RWPE1 (cell line): ENCODE results near the gene ITPKB.

Source experiments
- CTCF ChIA-PET: fragments of 350-600 bp; sonication (Branson Sonifier 250); formaldehyde crosslinking; extraction: SDS; loops from one replicate; lab custom pipeline; 2021; lab: Yijun Ruan, JAX
- POLR2A ChIA-PET: fragments of 400-600 bp; formaldehyde crosslinking; extraction: SDS; loops from one replicate; lab custom pipeline; 2020; ENCODE audit warnings: antibody characterized with exemption; ENCODE audit not compliant: low non-redundant PET; lab: Yijun Ruan, JAX
- DNase-seq: peaks from one replicate; pipeline ENCODE4 v3.0.0; 2012; ENCODE audit warnings: low spot score
- H3K27ac ChIP-seq: fragments of 450-650 bp; 2 replicates; pipeline ENCODE4 v1.5.1; 2017
- TF ChIP-seq, protein P1 (sequence below): fragments of 450-650 bp; conservative IDR thresholded peaks from 2 replicates; pipeline ENCODE4 v1.5.1; 2017; ENCODE audit warnings: low read depth, mild to moderate bottlenecking

Gene ITPKB

DNA sequence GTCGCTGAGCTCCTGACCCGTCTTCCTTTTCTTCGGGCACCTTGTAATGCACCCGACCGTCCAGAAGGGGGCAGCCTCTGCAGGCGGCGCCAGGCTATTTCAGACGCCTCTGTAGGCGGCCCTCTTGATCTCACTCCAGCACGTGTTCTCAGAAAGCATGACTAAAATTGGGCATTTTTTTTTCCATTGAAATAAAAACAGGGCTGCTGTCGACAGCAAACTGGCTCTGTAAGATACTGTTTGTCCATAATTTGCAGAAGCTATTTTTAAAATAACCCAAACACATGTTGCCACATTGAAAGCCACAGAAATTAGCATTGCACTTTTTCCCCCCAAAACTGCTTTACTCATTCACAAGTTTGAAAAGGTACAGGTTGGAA lies 112.5 kb downstream of the ITPKB start:
- no peak overlapping the region for H3K27ac ChIP-seq
- CTCF ChIA-PET, result interaction anchor here (0.5 to 1.6 kb wide), 38 partner anchors 8 to 1232 kb away, joined by 3 to 29 read pairs (median 4); partner anchors contain the start of gene PARP1
- DNase-seq, result peak; percentile 72
- TF ChIP-seq, protein P1, sequence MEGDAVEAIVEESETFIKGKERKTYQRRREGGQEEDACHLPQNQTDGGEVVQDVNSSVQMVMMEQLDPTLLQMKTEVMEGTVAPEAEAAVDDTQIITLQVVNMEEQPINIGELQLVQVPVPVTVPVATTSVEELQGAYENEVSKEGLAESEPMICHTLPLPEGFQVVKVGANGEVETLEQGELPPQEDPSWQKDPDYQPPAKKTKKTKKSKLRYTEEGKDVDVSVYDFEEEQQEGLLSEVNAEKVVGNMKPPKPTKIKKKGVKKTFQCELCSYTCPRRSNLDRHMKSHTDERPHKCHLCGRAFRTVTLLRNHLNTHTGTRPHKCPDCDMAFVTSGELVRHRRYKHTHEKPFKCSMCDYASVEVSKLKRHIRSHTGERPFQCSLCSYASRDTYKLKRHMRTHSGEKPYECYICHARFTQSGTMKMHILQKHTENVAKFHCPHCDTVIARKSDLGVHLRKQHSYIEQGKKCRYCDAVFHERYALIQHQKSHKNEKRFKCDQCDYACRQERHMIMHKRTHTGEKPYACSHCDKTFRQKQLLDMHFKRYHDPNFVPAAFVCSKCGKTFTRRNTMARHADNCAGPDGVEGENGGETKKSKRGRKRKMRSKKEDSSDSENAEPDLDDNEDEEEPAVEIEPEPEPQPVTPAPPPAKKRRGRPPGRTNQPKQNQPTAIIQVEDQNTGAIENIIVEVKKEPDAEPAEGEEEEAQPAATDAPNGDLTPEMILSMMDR, result peak; percentile 91
- POLR2A ChIA-PET, result no interaction called here

DNA sequence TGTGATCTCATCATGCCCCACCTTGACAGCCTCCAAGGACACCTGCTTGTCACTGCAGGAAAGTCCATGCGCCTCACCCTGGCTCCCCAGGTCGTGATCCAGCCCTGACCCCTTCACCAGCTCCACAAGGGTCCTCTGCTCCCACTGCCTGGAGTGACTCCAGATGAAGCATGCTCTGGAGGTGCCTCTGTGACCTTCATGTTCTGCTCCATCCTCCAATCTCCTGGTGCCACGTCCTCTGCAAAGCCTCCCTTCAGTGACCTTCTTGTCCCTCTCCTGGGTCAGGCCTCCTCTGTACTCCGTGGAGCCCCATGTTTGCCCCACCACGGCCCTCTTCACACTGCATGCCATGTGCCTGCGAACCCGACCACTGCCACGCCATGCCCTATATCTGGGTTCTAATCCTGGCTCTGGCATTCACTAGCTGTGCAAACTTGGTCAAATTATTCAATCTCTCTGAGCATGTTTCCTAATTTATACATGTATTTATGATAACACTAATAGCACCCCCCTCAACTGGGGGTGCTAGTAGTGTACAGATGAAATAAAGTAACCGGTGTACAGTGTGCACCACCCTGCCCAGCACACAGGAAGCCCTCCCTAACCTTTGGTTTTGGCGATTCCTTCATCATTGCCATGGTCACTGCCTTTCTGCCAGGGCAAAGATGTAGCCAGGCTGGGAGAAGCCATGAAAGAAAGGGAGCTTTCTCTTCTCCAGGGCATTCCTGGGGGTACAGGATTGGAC lies 113.1 kb downstream of the ITPKB start:
- no peak for DNase-seq
- no peak overlapping the region for H3K27ac ChIP-seq
- TF ChIP-seq, protein P1, result no peak
- POLR2A ChIA-PET, result no interaction called here
- CTCF ChIA-PET, result interaction anchor here (0.5 to 2.2 kb wide), 33 partner anchors 8 to 1231 kb away, joined by 3 to 29 read pairs (median 5); partner anchors contain the start of gene PARP1

DNA sequence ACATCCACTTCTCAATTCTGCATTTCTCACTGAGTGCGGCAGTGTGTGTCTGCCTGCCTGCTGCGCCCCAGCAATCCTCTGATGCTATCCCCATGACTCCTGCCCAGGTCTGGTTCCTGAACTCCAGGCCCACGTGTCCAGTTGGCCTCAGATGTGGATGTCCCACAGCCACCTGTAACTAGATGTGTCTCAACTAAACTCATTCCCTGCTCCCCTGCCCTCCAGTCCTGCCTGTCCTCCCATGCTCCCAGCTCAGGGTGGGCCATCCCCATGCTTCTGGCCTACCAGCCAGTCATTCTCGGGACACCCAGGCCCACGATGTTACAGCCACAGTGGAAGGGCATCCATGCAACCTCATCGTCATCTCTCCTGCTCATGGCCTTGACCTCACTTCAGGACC lies 113.8 kb downstream of the ITPKB start:
- TF ChIP-seq, protein P1, result no peak
- DNase-seq, result no peak
- CTCF ChIA-PET, result interaction anchor here (0.7 to 2.2 kb wide), 4 partner anchors 8 to 190 kb away, joined by 3 to 8 read pairs (median 5); no protein-coding TSS in a partner anchor
- POLR2A ChIA-PET, result no interaction called here
- peak overlapping the region; percentile 69 for H3K27ac ChIP-seq

DNA sequence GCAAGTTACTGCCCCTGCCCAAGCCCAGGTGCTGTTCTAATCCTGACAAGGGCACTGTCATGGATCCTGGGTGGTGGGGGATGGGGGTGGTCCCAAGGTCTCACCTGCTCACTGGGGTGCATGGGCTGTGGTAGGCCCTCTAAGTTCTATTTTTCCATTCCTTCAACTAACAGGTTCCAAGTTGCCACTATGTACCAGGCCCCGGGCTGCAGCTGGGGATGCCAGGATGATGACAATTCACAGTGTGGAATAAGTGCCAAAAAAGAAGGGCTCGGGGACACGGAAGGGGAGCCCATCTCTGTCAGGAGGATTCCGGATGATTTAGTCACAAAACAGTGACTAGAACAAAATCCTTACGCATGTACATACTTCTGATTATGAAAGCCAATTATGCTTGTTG lies 114.6 kb downstream of the ITPKB start:
- H3K27ac ChIP-seq, result peak overlapping the region; percentile 69
- ChIA-PET CTCF (interaction anchor here (0.6 to 2.2 kb wide), 5 partner anchors 9 to 1780 kb away, joined by 3 to 6 read pairs (median 3); no protein-coding TSS in a partner anchor), POLR2A (no interaction called here)
- peak; percentile 94 for DNase-seq
- TF ChIP-seq, protein P1, result no peak

DNA sequence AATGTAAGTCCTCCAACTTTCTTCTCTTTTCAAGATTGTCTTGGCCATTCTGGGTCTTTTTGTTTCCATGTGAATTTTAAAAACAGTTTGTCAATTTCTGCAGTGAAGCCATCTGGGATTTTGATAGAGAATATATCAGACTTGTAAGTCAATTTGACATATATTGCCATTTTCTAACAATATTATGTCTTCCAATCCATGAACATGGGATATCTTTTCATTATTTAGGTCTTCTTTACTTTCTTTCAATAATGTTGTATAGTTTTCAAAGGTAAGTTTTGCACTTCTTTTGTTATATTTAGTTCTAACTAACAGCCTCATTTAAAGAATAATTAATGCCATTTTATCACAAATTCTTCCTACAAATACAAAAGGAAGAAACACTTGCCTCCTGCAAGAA lies 117.1 kb downstream of the ITPKB start:
- DNase-seq, result no peak
- ChIA-PET CTCF (interaction anchor here (0.6 kb wide), 1 partner anchor 85 kb away, joined by 5 read pairs; no protein-coding TSS in a partner anchor), POLR2A (no interaction called here)
- H3K27ac ChIP-seq, result no peak overlapping the region
- TF ChIP-seq, protein P1, result no peak

DNA sequence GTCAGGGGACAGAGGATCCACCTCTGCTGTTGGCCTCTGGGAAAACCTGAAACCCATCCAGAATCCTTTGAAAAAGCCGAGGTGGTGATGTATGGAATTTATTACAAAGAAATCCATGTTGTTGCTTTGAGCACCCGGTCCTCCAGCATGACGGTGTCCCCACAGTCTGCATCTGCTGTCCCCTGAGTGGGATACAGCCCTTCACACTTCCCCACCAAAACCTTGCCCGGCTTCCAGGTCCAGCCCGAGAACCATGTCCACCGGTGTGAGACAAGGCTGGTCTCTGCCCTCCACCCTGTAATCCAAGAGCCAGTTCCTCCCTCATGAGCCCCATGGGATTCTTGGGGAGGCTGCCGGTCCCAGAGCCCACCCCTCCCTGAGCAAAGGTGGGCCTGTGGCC lies 120.1 kb downstream of the ITPKB start:
- no peak for DNase-seq
- CTCF ChIA-PET, result interaction anchor here (1.0 to 2.7 kb wide), 3 partner anchors 7 to 16 kb away, joined by 4 to 9 read pairs (median 5); no protein-coding TSS in a partner anchor
- no peak overlapping the region for H3K27ac ChIP-seq
- POLR2A ChIA-PET, result no interaction called here
- TF ChIP-seq, protein P1, result no peak
